Tibial artery (tissue), 4 donors: Measurements from ENCODE around the gene ANTXR2.
"Not testable (repeated sequence)": the region's sequence is repeated elsewhere in the genome, so short reads cannot be mapped to it uniquely, and the experiment has no call there.

ENCODE experiments used
- DNase-seq, 2 donors: peaks; one replicate each; pipeline ENCODE4 v3.0.0-alpha.2; 2019
- H3K27ac ChIP-seq, 2 donors: fragments of 200-600 bp; sonication (generic) in 1 of 2; 1 replicate in 1 of 2; 2 replicates in 1 of 2; pipeline ENCODE4 v1.5.1; 2018 to 2019; ENCODE audit warnings: mild to moderate bottlenecking in 1 of 2
- H3K27me3 ChIP-seq, 2 donors: fragments of 200-600 bp; sonication (generic) in 1 of 2; one replicate each; pipeline versions ENCODE4 v1.5.1 to v1.6.0; 2016 to 2019
- H3K36me3 ChIP-seq, 3 donors: fragments of 200-600 bp; sonication (generic) in 2 of 3; one replicate each; pipeline ENCODE4 v1.5.1; 2016 to 2019; ENCODE audit warnings: mild to moderate bottlenecking in 2 of 3
- H3K4me1 ChIP-seq, 4 donors: fragments of 200-600 bp; sonication (generic) in 2 of 4; 1 replicate in 3 of 4; 2 replicates in 1 of 4; pipeline ENCODE4 v1.5.1; 2016 to 2019
- H3K4me3 ChIP-seq, 2 donors: fragments of 200-600 bp; sonication (generic) in 1 of 2; 1 replicate in 1 of 2; 2 replicates in 1 of 2; pipeline ENCODE4 v1.5.1; 2018 to 2019; ENCODE audit warnings: mild to moderate bottlenecking in 2 of 2
- H3K9me3 ChIP-seq, 3 donors: fragments of 200-600 bp; sonication (generic) in 1 of 3; one replicate each; pipeline ENCODE4 v1.5.1; 2016 to 2019
- intact Hi-C: fragments of 100-400 bp; cut with DNase I; formaldehyde crosslinking; loops from one replicate; pipeline ENCODE4 v1.15.0; 2023; ENCODE audit warnings: low total_unique reads
- TF ChIP-seq, protein P1 (sequence below), 2 experiments: fragments of 200-600 bp in 1 of 2; fragments of 450-650 bp in 1 of 2; IDR thresholded peaks; one replicate each; pipeline ENCODE4 v1.5.1; 2017 to 2019; ENCODE audit warnings: antibody characterized with exemption in 2 of 2, mild to moderate bottlenecking in 1 of 2, moderate library complexity in 1 of 2

ANTXR2 gene

DNA sequence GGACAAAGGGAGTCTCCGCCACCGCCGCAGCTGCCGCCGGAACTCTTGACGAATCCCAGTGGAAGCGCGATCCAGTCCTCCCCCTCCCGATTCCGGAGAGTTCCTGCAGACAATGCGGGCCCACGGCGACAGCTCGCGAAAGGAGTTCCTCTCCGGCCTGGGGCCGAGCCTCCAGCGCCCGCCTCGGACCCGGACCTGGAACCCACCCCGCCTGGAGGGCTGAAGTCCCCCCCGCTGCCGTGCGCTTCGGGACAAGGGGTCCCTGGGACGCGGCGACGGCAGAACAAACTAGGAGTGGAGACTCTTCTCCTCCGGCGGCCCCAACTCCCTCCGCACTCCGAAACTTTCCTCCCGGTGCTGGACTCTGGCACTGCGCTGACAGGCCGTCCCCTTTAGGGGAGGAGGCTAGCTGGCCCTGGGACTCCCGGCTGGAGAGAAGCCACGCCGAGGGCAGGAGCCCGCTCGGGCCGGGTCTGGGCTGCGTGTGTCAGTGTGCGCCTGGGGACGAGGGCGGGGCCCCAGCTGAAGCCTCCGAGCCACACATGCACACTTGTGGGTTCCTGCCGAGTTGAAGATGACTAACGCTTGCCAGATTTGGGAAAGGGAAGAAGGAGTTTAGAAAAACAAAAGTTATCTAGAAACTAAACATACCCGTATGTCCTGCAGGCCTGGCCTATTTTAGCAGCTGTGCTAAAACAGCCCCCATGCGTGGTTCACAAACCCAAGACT is at the start of gene ANTXR2:
Gene ANTXR2 (minus strand): TSS at position 486 of the 729 bp plus-strand sequence. CDS start 669 bp downstream, outside the sequence.
- H3K27ac ChIP-seq: peak within 1 kb of the TSS; percentile 88 to 92
- peaks cover 0 to 36% (median 11%) of the 10 kb centered on the region in 4 donors for H3K4me1 ChIP-seq
- DNase-seq: peak; percentile 92 to 97
- peaks cover 0 to 14% (median 8%) of the 10 kb centered on the region in 3 donors for H3K36me3 ChIP-seq
- no peaks in the 10 kb centered on the region for H3K9me3 ChIP-seq
- TF ChIP-seq, protein P1, sequence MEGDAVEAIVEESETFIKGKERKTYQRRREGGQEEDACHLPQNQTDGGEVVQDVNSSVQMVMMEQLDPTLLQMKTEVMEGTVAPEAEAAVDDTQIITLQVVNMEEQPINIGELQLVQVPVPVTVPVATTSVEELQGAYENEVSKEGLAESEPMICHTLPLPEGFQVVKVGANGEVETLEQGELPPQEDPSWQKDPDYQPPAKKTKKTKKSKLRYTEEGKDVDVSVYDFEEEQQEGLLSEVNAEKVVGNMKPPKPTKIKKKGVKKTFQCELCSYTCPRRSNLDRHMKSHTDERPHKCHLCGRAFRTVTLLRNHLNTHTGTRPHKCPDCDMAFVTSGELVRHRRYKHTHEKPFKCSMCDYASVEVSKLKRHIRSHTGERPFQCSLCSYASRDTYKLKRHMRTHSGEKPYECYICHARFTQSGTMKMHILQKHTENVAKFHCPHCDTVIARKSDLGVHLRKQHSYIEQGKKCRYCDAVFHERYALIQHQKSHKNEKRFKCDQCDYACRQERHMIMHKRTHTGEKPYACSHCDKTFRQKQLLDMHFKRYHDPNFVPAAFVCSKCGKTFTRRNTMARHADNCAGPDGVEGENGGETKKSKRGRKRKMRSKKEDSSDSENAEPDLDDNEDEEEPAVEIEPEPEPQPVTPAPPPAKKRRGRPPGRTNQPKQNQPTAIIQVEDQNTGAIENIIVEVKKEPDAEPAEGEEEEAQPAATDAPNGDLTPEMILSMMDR (IDR thresholded peaks at IDR 0.05): no peak
- H3K4me3 ChIP-seq: peak within 1 kb of the TSS; percentile 88 to 94
- no peaks in the 10 kb centered on the region for H3K27me3 ChIP-seq
- intact Hi-C loops: loop anchor here (10.0 kb wide), 1 partner anchor 112 kb away; no protein-coding TSS in a partner anchor

DNA sequence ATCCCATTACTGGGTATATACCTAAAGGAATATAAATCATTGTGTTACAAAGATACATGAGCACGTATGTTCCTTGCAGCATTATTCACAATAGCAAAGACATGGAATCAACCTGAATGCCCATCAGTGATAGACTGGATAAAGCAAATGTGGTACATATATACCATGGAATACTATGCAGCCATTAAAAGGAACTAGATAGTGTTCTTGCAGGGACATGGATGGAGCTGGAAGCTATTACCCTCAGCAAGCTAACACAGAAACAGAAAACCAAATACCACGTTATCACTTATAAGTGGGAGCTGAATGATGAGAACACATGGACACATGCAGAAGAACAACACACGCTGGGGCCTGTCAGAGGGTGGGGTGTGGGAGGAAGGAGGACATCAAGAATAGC is 48.8 kb upstream of the ANTXR2 start:
- H3K36me3 ChIP-seq, H3K27ac ChIP-seq, intact Hi-C loops, H3K9me3 ChIP-seq, H3K4me1 ChIP-seq, H3K27me3 ChIP-seq, DNase-seq, H3K4me3 ChIP-seq: not testable (repeated sequence)

DNA sequence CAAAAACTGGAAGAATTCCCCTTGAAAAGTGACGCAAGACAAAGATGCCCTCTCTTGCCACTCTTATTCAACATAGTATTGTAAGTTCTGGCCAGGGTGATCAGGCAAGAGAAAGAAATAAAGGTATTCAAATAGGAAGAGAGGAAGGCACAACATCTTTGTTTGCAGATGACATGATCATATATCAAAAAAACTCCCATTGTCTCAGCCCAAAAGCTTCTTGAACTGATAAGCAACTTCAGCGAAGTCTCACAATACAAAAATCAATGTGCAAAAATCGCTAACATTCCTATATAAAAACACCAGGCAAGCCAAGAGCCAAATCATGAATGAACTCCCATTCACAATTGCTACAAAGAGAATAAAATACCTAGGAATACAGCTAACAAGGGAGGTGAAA is 46.6 kb upstream of the ANTXR2 start:
- intact Hi-C loops, H3K4me3 ChIP-seq, H3K36me3 ChIP-seq, H3K27me3 ChIP-seq, H3K9me3 ChIP-seq, H3K4me1 ChIP-seq, DNase-seq, H3K27ac ChIP-seq: not testable (repeated sequence)

DNA sequence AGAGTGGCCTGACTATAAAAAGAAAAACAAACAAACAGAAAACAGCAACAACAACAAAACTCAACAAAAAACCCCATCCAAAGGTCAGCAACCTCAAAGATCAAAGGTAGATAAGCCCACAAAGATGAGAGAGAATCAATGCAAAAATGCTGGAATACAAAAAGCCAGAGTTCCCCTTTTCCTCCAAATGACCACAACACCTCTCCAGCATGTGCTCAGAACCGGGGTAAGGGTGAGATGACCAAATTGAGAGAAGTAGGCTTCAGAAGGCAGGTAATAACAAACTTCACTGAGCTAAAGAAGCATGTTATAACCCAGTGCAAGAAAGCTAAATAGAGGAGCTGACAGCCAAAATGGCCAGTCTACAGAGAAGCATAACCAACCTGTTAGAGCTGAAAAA is 43.5 kb upstream of the ANTXR2 start:
- Histone ChIP-seq H3K4me1 (no peaks in the 10 kb centered on the region), H3K9me3 (peaks cover 0 to 9% (median 5%) of the 10 kb centered on the region in 3 donors), H3K27ac (no peak overlapping the region), H3K36me3 (no peaks in the 10 kb centered on the region), H3K4me3 (no peak overlapping the region), H3K27me3 (no peaks in the 10 kb centered on the region)
- intact Hi-C loops: no loop called here
- no peak for DNase-seq
- TF ChIP-seq, protein P1 (IDR thresholded peaks at IDR 0.05): no peak

DNA sequence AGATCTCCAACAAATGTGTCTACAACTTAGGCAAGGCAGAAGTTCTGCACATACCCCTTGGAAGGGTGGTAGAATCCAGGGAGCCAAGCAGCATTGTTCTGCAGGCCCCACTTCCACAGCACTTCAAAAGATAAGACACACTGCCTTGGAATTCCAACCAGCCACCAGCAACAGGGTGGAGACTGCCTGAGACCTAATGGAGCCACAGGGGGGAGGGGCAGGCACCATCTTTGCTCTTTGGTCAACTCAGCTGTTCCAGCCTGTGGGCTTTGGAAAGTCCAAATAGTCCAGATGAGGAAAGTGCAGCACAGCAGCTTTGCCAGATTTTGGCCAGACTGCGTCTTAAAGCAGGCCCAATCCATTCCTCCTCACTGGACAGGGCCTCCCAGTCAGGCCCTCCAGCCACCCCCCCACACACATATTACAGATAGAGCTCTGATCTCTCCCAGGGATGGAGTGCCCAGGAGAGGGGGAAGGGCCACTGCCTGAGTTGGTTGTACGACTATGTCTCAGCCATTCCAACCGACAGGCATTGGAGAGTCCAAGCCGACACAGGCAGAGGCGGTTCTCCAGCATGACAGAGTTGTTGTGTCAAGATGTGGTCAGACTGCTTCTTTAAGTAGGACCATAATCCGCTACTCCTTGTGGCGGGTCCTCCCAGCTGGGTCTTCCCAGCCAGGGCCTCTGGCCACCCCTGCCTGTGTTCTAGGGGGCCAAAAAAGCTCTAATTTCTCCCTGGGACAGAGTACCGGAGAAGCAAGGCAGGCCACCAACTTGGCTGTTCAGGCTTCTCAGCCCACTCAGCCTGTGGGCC is 42.5 kb upstream of the ANTXR2 start:
- TF ChIP-seq, protein P1 (IDR thresholded peaks at IDR 0.05): no peak
- Histone ChIP-seq H3K27me3 (no peaks in the 10 kb centered on the region), H3K27ac (no peak overlapping the region), H3K4me3 (no peak overlapping the region), H3K9me3 (peaks cover 0 to 9% (median 5%) of the 10 kb centered on the region in 3 donors), H3K4me1 (no peaks in the 10 kb centered on the region), H3K36me3 (no peaks in the 10 kb centered on the region)
- no peak for DNase-seq
- intact Hi-C loops: no loop called here

DNA sequence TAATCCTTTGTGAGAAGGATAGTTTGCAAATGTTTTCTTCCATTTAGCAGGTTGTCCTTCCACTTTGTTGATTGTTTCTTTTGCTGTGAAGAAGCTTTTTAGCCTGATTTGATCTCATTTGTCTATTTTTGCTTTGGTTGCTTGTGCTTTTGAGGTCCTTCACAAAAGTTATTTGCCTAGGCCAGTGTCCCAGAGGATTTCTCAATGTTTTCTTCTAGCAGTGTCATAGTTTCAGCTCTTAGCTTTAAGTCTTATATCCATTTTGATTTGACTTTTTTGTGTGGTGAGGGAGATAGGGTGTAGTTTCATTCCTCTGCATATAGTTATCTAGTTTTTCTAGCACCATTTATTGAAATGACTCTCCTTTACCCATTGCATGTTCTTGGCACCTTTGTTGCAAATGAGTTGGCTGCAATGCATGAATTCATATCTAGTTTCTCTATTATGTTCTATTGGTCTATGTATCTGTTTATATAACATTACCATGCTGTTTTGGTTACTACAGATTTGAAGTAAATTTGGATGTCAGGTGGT is 41.8 kb upstream of the ANTXR2 start:
- TF ChIP-seq, protein P1 (IDR thresholded peaks at IDR 0.05): no peak
- H3K4me1 ChIP-seq: no peaks in the 10 kb centered on the region
- H3K36me3 ChIP-seq: no peaks in the 10 kb centered on the region
- H3K9me3 ChIP-seq: peaks cover 0 to 9% (median 5%) of the 10 kb centered on the region in 3 donors
- H3K4me3 ChIP-seq: no peak overlapping the region
- intact Hi-C loops: no loop called here
- H3K27me3 ChIP-seq: no peaks in the 10 kb centered on the region
- no peak overlapping the region for H3K27ac ChIP-seq
- DNase-seq: no peak
